A673 (cell line): ENCODE results near the gene HARBI1. TPM values are rescaled to one million over a fixed set of nuclear protein-coding genes. Genes with fewer than 3 reads are reported as not detected.
A peak's percentile ranks its signal among the peaks of the same experiment; 100 is the strongest.

ENCODE experiments used
- BruUV-seq: library from RNA; stranded (reverse); fragments of 400-500 nt; replicated peaks from 2 replicates; lab custom pipeline; 2021; lab: Mats Ljungman, UMichigan
- CTCF ChIA-PET: fragments of 300-600 bp; sonication (Branson Sonifier 250); formaldehyde crosslinking; loops from one replicate; lab custom pipeline; 2022; ENCODE audit warnings: antibody characterized with exemption; lab: Charles Lee
- POLR2A ChIA-PET: fragments of 300-600 bp; sonication (Branson Sonifier 250); formaldehyde crosslinking; loops from one replicate; lab custom pipeline; 2022; ENCODE audit warnings: antibody characterized with exemption; ENCODE audit not compliant: low non-redundant PET; lab: Charles Lee
- DNase-seq: peaks from one replicate; pipeline ENCODE4 v3.0.0-alpha.2; 2015; ENCODE audit warnings: low spot score
- H3K27ac ChIP-seq: fragments of 200-600 bp; sonication (generic); 2 replicates; pipeline ENCODE4 v1.5.1; 2016; ENCODE audit warnings: mixed run types, low read depth, mild to moderate bottlenecking, mixed read lengths, antibody characterized with exemption, low read length; ENCODE audit not compliant: poor library complexity, severe bottlenecking
- H3K27me3 ChIP-seq: fragments of 200-600 bp; sonication (generic); replicated peaks from 2 replicates; pipeline ENCODE4 v1.6.1; 2017; ENCODE audit warnings: mixed run types, low read depth, mild to moderate bottlenecking, mixed read lengths, antibody characterized with exemption, low read length; ENCODE audit not compliant: insufficient read depth, poor library complexity
- H3K36me3 ChIP-seq: fragments of 200-600 bp; sonication (generic); 2 replicates; pipeline ENCODE4 v1.6.1; 2016; ENCODE audit warnings: mixed run types, mild to moderate bottlenecking, mixed read lengths, antibody characterized with exemption, low read length; ENCODE audit not compliant: insufficient read depth, poor library complexity, severe bottlenecking
- H3K4me1 ChIP-seq: fragments of 200-600 bp; sonication (generic); 2 replicates; pipeline ENCODE4 v1.6.1; 2017; ENCODE audit warnings: mixed run types, mild to moderate bottlenecking, mixed read lengths, antibody characterized with exemption, low read length; ENCODE audit not compliant: insufficient read depth, poor library complexity, severe bottlenecking
- H3K4me3 ChIP-seq: fragments of 200-600 bp; sonication (generic); 2 replicates; pipeline ENCODE4 v1.5.1; 2016; ENCODE audit warnings: low read depth, mixed run types, mild to moderate bottlenecking, mixed read lengths, low read length; ENCODE audit not compliant: poor library complexity, severe bottlenecking
- H3K9me3 ChIP-seq: fragments of 200-600 bp; sonication (generic); 2 replicates; pipeline ENCODE4 v1.6.1; 2016; ENCODE audit warnings: mixed run types, low read depth, mild to moderate bottlenecking, mixed read lengths, antibody characterized with exemption, low read length; ENCODE audit not compliant: poor library complexity, severe bottlenecking
- EZH2 ChIP-seq: fragments of 200-600 bp; sonication (generic); IDR thresholded peaks from 2 replicates; pipeline ENCODE4 v1.6.1; 2017; ENCODE audit warnings: borderline replicate concordance, low read depth, mild to moderate bottlenecking, mixed read lengths, antibody characterized with exemption, low read length; ENCODE audit not compliant: poor library complexity, severe bottlenecking
- intact Hi-C: fragments of 100-400 bp; cut with micrococcal nuclease; formaldehyde crosslinking; loops from one replicate; pipeline ENCODE4 v1.10.0; 2022; ENCODE audit not compliant: unreplicated experiment
- total RNA-seq: library from RNA; stranded (reverse); gene quantifications from 2 replicates; pipeline ENCODE4 v1.2.3, GENCODE V29; 2021
- TF ChIP-seq, protein P1 (sequence below): fragments of 300-800, 200-600 bp; sonication (generic); conservative IDR thresholded peaks from 2 replicates; pipeline ENCODE4 v1.5.1; 2017; ENCODE audit warnings: low read depth, mild to moderate bottlenecking, antibody characterized with exemption, low read length, moderate library complexity, mixed read lengths

HARBI1 gene
- total RNA-seq, 1 experiment from 2014 or later = 11.6 TPM

DNA sequence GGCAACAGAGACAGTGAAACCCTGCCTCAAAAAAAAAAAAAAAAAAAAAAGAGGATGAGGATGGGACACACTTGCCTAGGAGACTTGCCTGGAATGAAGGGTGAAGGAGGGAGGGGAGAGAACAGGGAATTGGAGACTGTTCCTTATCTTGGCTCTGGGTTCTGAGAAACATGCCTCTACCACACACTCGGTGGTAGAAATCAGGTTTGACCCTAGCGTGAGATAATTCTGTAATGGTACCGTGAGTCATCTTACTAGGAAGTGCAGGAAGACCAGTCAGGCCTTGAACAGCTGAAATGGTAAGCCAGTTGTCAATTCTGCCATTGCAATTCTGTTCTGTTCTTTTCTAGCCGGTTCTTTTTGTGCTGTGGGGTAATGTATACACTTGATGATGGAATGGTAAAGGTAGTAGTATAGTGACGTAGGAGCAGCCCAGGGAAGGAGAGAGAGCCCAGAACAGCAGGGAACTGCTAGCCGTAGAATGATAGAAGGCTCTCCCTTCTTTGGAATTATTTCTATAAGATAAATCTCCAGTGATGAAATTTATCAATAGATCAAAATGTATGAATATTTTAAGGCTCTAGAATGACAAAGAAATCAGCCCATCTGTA, 19.3 kb downstream of the HARBI1 start:
- Histone ChIP-seq H3K27me3 (no peaks in the 10 kb centered on the region), H3K36me3 (no peaks in the 10 kb centered on the region), H3K4me3 (no peak overlapping the region), H3K4me1 (peaks cover 6% of the 10 kb centered on the region), H3K27ac (no peak overlapping the region), H3K9me3 (no peaks in the 10 kb centered on the region)
- no peak for TF ChIP-seq EZH2
- TF ChIP-seq, protein P1, sequence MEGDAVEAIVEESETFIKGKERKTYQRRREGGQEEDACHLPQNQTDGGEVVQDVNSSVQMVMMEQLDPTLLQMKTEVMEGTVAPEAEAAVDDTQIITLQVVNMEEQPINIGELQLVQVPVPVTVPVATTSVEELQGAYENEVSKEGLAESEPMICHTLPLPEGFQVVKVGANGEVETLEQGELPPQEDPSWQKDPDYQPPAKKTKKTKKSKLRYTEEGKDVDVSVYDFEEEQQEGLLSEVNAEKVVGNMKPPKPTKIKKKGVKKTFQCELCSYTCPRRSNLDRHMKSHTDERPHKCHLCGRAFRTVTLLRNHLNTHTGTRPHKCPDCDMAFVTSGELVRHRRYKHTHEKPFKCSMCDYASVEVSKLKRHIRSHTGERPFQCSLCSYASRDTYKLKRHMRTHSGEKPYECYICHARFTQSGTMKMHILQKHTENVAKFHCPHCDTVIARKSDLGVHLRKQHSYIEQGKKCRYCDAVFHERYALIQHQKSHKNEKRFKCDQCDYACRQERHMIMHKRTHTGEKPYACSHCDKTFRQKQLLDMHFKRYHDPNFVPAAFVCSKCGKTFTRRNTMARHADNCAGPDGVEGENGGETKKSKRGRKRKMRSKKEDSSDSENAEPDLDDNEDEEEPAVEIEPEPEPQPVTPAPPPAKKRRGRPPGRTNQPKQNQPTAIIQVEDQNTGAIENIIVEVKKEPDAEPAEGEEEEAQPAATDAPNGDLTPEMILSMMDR = no peak
- intact Hi-C loops = no loop called here
- CTCF ChIA-PET = no interaction called here
- DNase-seq = no peak
- no TSS peak for BruUV-seq
- POLR2A ChIA-PET = interaction anchor here (0.7 kb wide), 1 partner anchor 618 kb away, joined by 13 read pairs; no protein-coding TSS in a partner anchor

DNA sequence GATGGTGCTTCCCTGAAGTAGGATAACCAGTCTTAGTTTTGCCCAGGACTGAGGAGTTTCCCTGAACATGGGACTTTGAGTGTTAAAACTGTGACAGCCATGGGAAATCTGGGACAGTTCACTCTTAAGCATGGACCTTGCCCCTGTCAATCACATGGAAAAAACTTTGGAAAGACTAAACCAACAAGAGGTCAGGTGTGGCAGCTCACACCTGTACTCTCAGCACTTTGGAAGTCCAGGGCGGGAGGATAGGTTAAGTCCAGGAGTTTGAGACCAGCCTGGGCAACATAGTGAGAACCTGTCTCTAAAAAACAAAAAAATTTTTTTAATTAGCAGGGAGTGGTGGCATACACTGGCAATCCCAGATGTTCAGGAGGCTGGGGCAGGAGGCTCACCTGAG, 19.9 kb downstream of the HARBI1 start:
- TF ChIP-seq, protein P1 = no peak
- no peak for TF ChIP-seq EZH2
- Histone ChIP-seq H3K4me1 (peaks cover 11% of the 10 kb centered on the region), H3K4me3 (no peak overlapping the region), H3K27me3 (no peaks in the 10 kb centered on the region), H3K27ac (no peak overlapping the region), H3K36me3 (no peaks in the 10 kb centered on the region), H3K9me3 (no peaks in the 10 kb centered on the region)
- POLR2A ChIA-PET = no interaction called here
- intact Hi-C loops = no loop called here
- DNase-seq = no peak
- BruUV-seq = no TSS peak
- CTCF ChIA-PET = no interaction called here

DNA sequence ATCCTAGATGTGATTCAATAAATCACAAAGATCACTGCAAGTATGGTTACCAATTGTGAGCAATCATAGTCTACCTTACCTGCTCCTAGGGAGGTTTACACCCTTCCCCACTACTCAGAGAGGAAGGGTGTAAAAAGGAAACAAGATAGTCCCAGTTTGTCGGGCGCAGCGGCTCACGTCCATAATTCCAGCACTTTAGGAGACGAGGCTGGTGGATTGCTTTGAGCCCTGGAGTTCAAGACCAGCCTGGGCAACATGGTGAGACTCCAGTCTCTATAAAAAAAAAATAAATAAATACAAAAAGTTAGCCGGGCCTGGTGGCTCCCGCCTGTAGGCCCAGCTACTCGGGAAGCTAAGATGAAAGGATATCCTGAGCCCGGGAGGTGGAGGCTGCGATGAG, 22.2 kb downstream of the HARBI1 start:
- Histone ChIP-seq H3K36me3 (no peaks in the 10 kb centered on the region), H3K4me1 (peaks cover 27% of the 10 kb centered on the region), H3K27me3 (no peaks in the 10 kb centered on the region), H3K27ac (peak overlapping the region; percentile 84), H3K4me3 (no peak overlapping the region), H3K9me3 (no peaks in the 10 kb centered on the region)
- no peak for TF ChIP-seq EZH2
- TF ChIP-seq, protein P1 = no peak
- intact Hi-C loops = no loop called here
- ChIA-PET POLR2A (no interaction called here), CTCF (interaction anchor here (0.7 to 1.1 kb wide), 2 partner anchors 206 to 466 kb away, joined by 3 read pairs; no protein-coding TSS in a partner anchor)
- no peak for DNase-seq
- BruUV-seq = no TSS peak
